Measurements from ENCODE around the gene CPAMD8.

DNA sequence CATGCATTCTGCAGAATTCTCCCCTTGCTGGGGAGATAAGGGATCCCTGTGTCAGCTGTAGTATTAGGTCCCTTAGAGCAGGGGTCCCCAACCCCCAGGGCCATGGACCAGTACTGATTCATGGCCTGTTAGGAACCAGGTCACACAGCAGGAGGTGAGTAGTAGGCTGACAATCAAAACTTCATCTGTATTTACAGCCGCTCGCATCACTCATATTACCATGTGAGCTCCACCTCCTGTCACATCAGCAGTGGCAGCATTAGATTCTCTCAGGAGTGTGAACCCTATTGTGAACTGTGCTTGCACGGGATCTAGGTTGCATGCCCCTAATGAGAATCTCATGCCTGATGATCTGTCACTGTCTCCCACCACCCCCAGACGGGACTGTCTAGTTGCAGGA is 37.9 kb downstream of the CPAMD8 start:
- TF ChIP-seq, protein P1, sequence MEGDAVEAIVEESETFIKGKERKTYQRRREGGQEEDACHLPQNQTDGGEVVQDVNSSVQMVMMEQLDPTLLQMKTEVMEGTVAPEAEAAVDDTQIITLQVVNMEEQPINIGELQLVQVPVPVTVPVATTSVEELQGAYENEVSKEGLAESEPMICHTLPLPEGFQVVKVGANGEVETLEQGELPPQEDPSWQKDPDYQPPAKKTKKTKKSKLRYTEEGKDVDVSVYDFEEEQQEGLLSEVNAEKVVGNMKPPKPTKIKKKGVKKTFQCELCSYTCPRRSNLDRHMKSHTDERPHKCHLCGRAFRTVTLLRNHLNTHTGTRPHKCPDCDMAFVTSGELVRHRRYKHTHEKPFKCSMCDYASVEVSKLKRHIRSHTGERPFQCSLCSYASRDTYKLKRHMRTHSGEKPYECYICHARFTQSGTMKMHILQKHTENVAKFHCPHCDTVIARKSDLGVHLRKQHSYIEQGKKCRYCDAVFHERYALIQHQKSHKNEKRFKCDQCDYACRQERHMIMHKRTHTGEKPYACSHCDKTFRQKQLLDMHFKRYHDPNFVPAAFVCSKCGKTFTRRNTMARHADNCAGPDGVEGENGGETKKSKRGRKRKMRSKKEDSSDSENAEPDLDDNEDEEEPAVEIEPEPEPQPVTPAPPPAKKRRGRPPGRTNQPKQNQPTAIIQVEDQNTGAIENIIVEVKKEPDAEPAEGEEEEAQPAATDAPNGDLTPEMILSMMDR (IDR thresholded peaks at IDR 0.05; ENCODE audit: low read depth, low read length), result no peak
- TF ChIP-seq POLR2A (IDR thresholded peaks at IDR 0.05; ENCODE audit: extremely low read depth, insufficient read length), result no peak

All from NB4 (cell line).